ENCODE measurements around the gene ENPEP. TPM values are rescaled to one million over a fixed set of nuclear protein-coding genes. Genes with fewer than 3 reads are reported as not detected.

ENPEP gene
- total and polyA plus RNA-seq, 2 of the 13 experiments (the other 11 are each of a cell fraction or from before 2014, with no cell fraction given): not detected

DNA sequence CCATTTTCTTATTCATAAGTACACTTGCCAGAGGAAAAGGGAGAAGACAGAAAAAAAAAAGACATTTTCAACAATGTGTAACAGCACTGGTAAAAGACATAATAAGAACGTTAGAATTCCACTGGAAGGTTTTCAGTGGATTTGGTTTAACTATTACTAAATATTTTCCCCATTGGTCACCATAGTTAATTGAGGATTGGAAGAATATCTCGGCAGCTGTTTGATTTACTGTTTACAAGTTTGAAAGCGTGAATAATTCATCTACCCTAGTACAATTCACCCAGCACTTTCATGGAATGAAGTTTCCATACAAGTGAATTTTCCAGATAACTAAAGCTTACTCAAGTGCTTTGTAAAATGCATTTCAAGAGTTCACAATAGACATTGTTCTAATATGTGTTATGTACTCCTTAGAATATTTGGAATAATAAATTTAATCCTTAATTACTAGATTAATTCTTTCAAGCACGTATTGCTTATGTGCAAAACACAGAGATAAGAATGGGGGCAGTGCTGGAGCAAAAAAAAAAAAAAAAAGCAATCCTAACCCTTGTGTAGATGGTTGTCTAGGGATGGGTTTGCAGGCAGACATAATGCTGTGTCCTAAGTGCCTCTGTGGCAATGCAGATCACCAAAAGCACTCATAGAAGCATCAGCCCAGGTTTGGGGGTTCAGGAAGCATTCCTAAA lies 57.1 kb downstream of the ENPEP start (continued):
- TF ChIP-seq, protein P1, sequence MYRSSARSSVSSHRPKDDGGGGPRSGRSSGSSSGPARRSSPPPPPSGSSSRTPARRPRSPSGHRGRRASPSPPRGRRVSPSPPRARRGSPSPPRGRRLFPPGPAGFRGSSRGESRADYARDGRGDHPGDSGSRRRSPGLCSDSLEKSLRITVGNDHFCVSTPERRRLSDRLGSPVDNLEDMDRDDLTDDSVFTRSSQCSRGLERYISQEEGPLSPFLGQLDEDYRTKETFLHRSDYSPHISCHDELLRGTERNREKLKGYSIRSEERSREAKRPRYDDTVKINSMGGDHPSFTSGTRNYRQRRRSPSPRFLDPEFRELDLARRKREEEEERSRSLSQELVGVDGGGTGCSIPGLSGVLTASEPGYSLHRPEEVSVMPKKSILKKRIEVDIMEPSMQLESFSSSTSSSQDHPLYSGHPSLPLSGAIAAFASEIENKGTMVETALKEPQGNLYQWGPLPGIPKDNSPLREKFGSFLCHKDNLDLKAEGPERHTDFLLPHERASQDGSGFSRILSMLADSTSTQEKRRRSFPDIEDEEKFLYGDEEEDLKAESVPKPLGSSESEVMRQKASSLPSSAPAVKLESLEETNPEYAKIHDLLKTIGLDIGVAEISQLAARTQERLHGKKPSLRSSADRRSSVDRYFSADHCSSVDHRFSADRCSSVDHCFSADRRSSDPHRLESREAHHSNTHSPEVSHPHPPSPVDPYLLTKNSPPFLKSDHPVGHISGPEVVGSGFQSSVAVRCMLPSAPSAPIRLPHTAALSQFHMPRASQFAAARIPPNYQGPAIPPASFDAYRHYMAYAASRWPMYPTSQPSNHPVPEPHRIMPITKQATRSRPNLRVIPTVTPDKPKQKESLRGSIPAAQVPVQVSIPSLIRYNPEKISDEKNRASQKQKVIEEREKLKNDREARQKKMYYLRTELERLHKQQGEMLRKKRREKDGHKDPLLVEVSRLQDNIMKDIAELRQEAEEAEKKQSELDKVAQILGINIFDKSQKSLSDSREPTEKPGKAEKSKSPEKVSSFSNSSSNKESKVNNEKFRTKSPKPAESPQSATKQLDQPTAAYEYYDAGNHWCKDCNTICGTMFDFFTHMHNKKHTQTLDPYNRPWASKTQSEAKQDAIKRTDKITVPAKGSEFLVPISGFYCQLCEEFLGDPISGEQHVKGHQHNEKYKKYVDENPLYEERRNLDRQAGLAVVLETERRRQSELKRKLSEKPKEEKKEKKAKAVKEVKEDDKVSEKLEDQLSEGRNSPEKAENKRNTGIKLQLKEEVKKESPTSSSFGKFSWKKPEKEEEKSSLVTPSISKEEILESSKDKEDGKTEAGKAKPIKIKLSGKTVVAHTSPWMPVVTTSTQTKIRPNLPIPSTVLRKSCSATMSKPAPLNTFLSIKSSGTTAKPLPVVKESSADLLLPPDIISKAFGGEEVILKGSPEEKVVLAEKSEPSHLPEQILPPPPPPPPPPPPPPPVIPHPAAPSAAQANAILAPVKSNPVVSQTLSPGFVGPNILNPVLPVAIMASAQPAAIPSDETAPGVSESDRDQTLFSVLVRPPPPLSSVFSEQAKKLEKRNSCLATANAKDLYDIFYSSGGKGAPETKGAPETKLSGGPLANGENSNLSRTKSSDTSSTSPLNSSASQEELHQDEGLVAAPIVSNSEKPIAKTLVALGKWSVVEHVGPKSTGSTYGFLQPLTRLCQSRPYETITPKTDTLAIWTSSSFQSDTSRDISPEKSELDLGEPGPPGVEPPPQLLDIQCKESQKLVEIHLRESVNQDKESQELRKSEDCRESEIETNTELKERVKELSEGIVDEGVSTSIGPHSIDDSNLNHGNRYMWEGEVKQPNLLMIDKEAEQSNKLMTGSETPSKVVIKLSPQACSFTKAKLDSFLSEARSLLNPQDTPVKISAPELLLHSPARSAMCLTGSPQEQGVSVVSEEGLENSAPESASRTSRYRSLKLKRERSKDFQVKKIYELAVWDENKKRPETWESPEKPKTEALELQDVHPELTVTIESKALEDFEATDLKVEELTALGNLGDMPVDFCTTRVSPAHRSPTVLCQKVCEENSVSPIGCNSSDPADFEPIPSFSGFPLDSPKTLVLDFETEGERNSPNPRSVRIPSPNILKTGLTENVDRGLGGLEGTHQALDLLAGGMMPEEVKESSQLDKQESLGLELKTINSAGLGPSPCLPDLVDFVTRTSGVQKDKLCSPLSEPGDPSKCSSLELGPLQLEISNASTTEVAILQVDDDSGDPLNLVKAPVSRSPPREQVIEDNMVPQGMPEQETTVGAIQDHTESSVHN (CRISPR knock-in tag; IDR thresholded peaks at IDR 0.05): no peak
- TF ChIP-seq NFKB2 (CRISPR knock-in tag; IDR thresholded peaks at IDR 0.05; ENCODE audit: borderline replicate concordance) (no peak), SAP130 (CRISPR knock-in tag; IDR thresholded peaks at IDR 0.05; ENCODE audit: low read depth) (no peak), ZNF550 (CRISPR knock-in tag; IDR thresholded peaks at IDR 0.05; ENCODE audit: borderline replicate concordance) (no peak)

DNA sequence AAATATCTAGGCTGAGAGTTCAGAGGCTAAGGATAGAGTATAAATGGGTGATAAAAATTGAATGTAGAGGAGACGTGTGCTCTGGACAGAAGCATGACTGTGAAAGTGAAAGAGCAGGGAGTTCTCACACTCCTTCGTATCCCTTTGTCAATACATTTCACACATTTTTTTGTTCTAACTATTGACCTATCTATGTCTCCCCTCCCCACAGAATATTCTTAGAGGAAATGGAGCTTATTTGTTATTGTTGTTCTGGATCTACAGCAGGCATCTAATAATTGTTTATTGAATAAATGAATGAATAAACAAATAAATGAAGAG lies 57.6 kb downstream of the ENPEP start:
- Histone ChIP-seq H3K9me3 (ENCODE audit: low read length) (no peaks in the 10 kb centered on the region), H3K9ac (ENCODE audit: insufficient read depth, low read depth, low read length) (no peak overlapping the region), H4K20me1 (ENCODE audit: insufficient read depth, low read length) (no peaks in the 10 kb centered on the region), H2AFZ (ENCODE audit: low read length) (no peak overlapping the region), H3K4me2 (ENCODE audit: low read depth, low read length) (no peak overlapping the region), H3K27ac (ENCODE audit: extremely low read length, insufficient read depth, low read length) (no peak overlapping the region), H3K4me3 (replicated peaks in 1 of 3; ENCODE audit: insufficient read depth in 1 of 3, low read depth in 2 of 3, low read length in 3 of 3) (no peak overlapping the region), H3K36me3 (replicated peaks in 1 of 2; ENCODE audit: control insufficient read depth in 1 of 2, insufficient read depth in 2 of 2, low read length in 2 of 2) (no peaks in the 10 kb centered on the region), H3K79me2 (ENCODE audit: insufficient read depth, low read length) (no peaks in the 10 kb centered on the region), H3K4me1 (ENCODE audit: insufficient read depth, low read length) (peaks cover 10% of the 10 kb centered on the region; the same call in 1 of the 2 replicates), H3K27me3 (ENCODE audit: control insufficient read depth in 1 of 2, insufficient read depth in 2 of 2, low read length in 2 of 2) (no peaks in the 10 kb centered on the region)
- TF ChIP-seq ZNF749 (CRISPR knock-in tag; IDR thresholded peaks at IDR 0.05; ENCODE audit: borderline replicate concordance) (no peak), NCOA5 (CRISPR knock-in tag; IDR thresholded peaks at IDR 0.05) (no peak)
- TF ChIP-seq, protein P2, sequence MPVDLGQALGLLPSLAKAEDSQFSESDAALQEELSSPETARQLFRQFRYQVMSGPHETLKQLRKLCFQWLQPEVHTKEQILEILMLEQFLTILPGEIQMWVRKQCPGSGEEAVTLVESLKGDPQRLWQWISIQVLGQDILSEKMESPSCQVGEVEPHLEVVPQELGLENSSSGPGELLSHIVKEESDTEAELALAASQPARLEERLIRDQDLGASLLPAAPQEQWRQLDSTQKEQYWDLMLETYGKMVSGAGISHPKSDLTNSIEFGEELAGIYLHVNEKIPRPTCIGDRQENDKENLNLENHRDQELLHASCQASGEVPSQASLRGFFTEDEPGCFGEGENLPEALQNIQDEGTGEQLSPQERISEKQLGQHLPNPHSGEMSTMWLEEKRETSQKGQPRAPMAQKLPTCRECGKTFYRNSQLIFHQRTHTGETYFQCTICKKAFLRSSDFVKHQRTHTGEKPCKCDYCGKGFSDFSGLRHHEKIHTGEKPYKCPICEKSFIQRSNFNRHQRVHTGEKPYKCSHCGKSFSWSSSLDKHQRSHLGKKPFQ (CRISPR knock-in tag; IDR thresholded peaks at IDR 0.05; ENCODE audit: insufficient replicate concordance): no peak
- ChIA-PET CTCF (ENCODE audit: low intra/inter-chr PET ratio, low total read pairs) (no interaction called here), POLR2A (no interaction called here)
- DNase-seq (ENCODE audit: low spot score) (no peak), ATAC-seq (no peak), FAIRE-seq (no peak)
- WGBS (ENCODE audit: low lambda C conversion rate): 23% methylated on average over 2 of the region's 2 CpGs
- in situ Hi-C loops (cut with HindIII; ENCODE audit: extremely low pct_ligation_motif_present, low pct_unique_long_range_greater_than_20kb): no loop called here
- no TSS peak for BruUV-seq (replicated peaks)
- intact Hi-C loops (cut with micrococcal nuclease; ENCODE audit: unreplicated experiment): no loop called here

All from HepG2 (cell line).